Measurements from ENCODE around the gene BID. TPM values are rescaled to one million over a fixed set of nuclear protein-coding genes. Genes with fewer than 3 reads are reported as not detected.
"Not testable (repeated sequence)": the region's sequence is repeated elsewhere in the genome, so short reads cannot be mapped to it uniquely, and the experiment has no call there.

The BID gene
- polyA plus RNA-seq, 1 donor from 2014 or later, result 88.6 TPM

GRCh38 chr22:17698948-17699347 lies 75.3 kb downstream of the BID start:
- H3K4me3 ChIP-seq (ENCODE audit: low read length), result no peak overlapping the region
- H3K36me3 ChIP-seq (ENCODE audit: insufficient read depth, low read length), result no peaks in the 10 kb centered on the region
- no peak overlapping the region for H2AFZ ChIP-seq (ENCODE audit: low read depth, low read length)
- TF ChIP-seq TAF1 (IDR thresholded peaks at IDR 0.05; ENCODE audit: low read depth), result no peak
- TF ChIP-seq EZH2 (IDR thresholded peaks at IDR 0.05; ENCODE audit: borderline replicate concordance, insufficient read depth, low read length, poor library complexity, severe bottlenecking), result no peak
- TF ChIP-seq RAD21 (conservative IDR thresholded peaks at IDR 0.05), result no peak
- TF ChIP-seq POLR2AphosphoS5 (IDR thresholded peaks at IDR 0.05), result no peak
- TF ChIP-seq SMC3 (conservative IDR thresholded peaks at IDR 0.05; ENCODE audit: poor library complexity), result no peak
- TF ChIP-seq EP300 (conservative IDR thresholded peaks at IDR 0.05; ENCODE audit: poor library complexity, severe bottlenecking), result no peak
- no peak for TF ChIP-seq CTCF (IDR thresholded peaks at IDR 0.05; ENCODE audit: poor library complexity, severe bottlenecking)
- no peak for TF ChIP-seq REST (IDR thresholded peaks at IDR 0.05; ENCODE audit: borderline replicate concordance)
- no peak overlapping the region for H3K4me2 ChIP-seq (ENCODE audit: low read length)
- H3K9ac ChIP-seq (ENCODE audit: low read length), result no peak overlapping the region
- H3K9me3 ChIP-seq (ENCODE audit: low read length), result no peaks in the 10 kb centered on the region
- no peaks in the 10 kb centered on the region for H3K27me3 ChIP-seq (ENCODE audit: insufficient read depth, low read depth, low read length)
- H3K79me2 ChIP-seq (replicated peaks; ENCODE audit: insufficient read depth, low read length), result no peaks in the 10 kb centered on the region
- H3F3A ChIP-seq (ENCODE audit: insufficient read depth, low read length, poor library complexity, severe bottlenecking), result no peaks in the 10 kb centered on the region
- no peaks in the 10 kb centered on the region for H3K9me2 ChIP-seq (ENCODE audit: insufficient read depth, low read length)
- no peaks in the 10 kb centered on the region for H4K20me1 ChIP-seq (ENCODE audit: insufficient read depth)
- H3K27ac ChIP-seq (ENCODE audit: low read length), result no peak overlapping the region

GRCh38 chr22:17698276-17698675 lies 76.0 kb downstream of the BID start:
- H4K20me1 ChIP-seq (ENCODE audit: insufficient read depth); H3K4me2 ChIP-seq (ENCODE audit: low read length); H3K36me3 ChIP-seq (ENCODE audit: insufficient read depth, low read length); H3F3A ChIP-seq (ENCODE audit: insufficient read depth, low read length, poor library complexity, severe bottlenecking); H3K9me2 ChIP-seq (ENCODE audit: insufficient read depth, low read length); H3K9me3 ChIP-seq (ENCODE audit: low read length); H3K79me2 ChIP-seq (replicated peaks; ENCODE audit: insufficient read depth, low read length); H2AFZ ChIP-seq (ENCODE audit: low read depth, low read length); H3K9ac ChIP-seq (ENCODE audit: low read length); H3K4me3 ChIP-seq (ENCODE audit: low read length); H3K27me3 ChIP-seq (ENCODE audit: insufficient read depth, low read depth, low read length); H3K27ac ChIP-seq (ENCODE audit: low read length): not testable (repeated sequence)

- not testable (repeated sequence) for H2AFZ ChIP-seq (ENCODE audit: low read depth, low read length); H3K27ac ChIP-seq (ENCODE audit: low read length); H3K36me3 ChIP-seq (ENCODE audit: insufficient read depth, low read length); H3K9ac ChIP-seq (ENCODE audit: low read length); H4K20me1 ChIP-seq (ENCODE audit: insufficient read depth); H3K4me2 ChIP-seq (ENCODE audit: low read length); H3K9me3 ChIP-seq (ENCODE audit: low read length); H3K9me2 ChIP-seq (ENCODE audit: insufficient read depth, low read length); H3F3A ChIP-seq (ENCODE audit: insufficient read depth, low read length, poor library complexity, severe bottlenecking); H3K4me3 ChIP-seq (ENCODE audit: low read length); H3K27me3 ChIP-seq (ENCODE audit: insufficient read depth, low read depth, low read length); H3K79me2 ChIP-seq (replicated peaks; ENCODE audit: insufficient read depth, low read length)
Measured at GRCh38 chr22:17697196-17697595, 77.1 kb downstream of the BID start.

All from neural cell (in vitro differentiated cells).